NCI-H1048 (cell line): ENCODE results near the gene KAT6B.

Experiments used
- DNase-seq: peaks from one replicate; lab custom pipeline; 2025; lab: John Stamatoyannopoulos, UW

The KAT6B gene

DNA sequence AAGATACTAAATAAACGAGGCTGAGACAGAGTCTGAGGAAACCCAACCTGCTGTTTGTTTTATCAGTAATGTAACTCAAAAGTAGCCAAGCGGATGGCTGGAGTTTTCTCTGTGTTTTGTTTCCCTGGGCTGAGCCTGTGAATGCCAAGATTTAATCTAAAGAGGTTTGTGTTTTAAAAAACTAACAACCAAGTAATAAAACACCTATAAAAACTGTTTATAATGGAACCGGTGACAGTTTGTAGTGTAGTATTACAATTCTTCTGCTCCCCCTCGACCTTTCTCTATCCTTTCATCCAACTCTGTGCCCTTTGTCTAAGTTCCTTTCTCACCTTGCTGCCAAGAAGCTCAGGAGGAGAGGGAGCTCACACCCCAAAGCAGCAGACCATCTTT lies 2.6 kb upstream of the KAT6B start:
- DNase-seq, result no peak

DNA sequence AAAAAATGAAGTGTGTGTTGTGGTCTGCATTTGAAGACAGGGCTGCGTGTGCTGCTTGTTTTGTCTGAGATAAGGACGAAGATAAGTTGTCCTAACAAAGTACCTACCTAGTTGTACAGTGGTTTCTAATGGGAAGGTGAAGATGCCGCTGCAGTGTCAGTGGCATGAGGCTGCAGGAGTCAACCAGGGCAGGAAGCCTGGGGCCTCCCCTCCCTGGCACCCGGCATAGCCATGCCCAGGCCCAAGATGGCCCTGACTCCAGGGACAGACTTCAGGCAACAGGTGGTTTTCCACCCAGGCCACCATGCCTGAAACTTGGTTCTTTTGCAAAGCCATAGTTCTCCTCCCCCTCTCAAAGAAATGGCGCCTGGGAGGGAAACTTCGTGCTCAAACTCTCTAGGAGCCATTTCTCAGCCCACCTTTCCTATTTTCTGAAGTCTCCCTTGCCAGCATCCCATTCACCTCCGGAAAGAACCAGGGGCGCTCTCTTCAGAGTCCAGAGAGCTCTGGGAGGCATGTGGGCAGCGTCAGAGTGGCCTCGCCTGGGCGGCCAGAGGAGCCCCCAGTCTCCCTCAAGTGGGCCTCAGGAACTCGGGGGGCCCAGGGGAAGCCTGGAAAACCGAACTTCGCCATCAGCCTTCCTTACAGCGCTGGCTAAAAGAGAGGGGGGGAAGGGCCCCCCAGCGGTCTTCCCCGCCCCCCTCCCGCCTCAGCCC lies 2.1 kb upstream of the KAT6B start:
- no peak for DNase-seq

DNA sequence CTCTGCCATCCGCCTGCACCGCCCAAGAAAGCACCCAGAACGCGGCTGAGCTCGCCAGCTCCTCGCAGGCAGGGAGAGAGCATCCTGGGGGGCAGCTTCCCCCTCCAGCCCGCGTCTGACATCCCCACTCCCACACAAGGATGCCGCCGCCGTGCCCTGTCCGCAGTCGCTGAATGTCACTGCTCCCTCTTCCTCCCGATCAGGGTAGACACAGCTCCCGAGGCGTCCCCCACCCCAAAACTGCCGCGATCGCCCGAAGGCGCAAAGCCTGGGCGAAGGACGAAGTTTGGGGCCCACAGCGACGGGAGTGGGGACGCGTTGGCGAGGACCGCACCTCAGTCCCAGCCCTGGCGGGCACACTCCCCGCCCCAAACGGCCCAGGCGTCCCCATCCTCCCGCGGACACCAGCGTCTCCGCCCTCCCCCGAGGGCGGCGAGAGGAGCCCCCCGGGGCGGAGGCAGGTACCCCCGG lies 1.5 kb upstream of the KAT6B start:
- no peak for DNase-seq

DNA sequence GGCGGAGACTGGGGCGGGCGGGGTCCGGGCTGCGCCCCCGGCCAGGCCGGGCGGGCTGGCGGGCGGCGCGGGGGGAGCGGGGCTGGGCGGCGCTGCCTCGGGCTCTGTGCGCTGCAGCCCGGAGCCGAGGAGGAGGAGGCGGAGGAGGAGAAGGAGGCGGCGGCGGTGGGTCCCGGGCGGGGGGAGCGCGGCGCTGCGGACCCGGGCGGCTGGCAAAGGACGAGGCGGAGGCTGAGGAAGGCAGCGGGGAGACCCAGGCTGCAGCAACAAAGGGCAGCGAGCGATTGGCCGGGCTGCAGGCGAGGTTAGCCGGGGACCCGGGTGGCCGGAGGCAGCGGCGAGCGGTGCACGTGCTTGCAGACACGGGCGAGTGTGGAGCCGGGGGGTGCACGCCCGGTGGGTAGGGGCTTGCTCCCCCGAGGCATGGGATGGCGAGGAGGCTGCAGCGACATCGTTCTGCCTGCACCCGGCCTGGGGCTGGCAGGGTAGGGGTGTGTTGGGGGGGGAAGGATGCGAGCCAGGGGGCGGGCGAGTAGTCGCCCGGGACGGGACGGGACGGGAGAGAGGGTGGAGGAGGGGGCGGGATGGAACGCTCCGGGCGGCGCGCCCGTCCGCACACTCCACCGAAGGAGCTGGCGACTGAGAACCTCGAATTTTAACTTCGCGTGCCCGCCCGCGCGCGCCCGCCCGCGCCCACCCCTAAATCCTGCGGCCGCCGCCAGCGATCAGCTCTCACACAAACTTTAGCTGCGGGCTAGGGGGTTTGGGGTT lies 844 bp upstream of the KAT6B start:
- no peak for DNase-seq

DNA sequence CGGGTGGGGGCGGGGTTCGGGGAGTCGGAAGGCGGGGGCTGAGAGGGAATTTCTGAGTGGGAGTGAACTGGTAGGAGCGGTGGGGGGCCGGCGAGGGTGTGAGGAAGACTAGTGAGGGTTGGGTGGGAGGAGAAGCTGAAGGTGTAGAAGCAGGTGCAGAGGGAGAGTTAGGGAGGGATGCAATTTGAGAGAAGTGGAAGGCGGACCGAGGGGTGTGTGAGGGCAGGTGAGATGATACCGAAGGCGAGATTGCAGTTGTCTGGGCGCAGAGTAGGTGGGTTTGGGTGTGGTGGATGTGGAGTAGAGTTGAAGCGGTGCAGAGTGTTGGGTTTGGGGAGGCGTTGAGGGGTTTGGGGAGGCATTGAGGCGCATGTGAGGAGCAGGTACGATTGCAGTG lies 643 bp downstream of the KAT6B start:
- DNase-seq, result no peak

DNA sequence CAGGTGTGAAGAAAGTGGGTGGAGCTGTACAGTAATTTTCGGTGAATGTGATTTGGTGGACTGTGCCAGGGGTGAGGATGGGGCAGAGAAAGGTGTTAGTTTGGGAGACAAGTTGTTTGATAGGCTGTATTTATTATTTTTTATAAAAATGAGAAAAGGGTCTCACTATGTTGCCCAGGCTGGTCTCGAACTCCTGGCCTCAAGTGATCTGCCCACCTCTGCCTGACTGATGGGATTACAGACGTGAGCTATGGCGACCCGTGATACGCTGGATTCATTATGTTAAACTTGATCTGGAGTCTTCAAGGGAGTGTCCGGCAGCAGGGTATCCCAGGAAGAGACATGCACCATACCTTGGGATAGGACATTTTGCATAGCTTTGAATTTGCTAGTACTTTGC lies 1.3 kb downstream of the KAT6B start:
- no peak for DNase-seq

DNA sequence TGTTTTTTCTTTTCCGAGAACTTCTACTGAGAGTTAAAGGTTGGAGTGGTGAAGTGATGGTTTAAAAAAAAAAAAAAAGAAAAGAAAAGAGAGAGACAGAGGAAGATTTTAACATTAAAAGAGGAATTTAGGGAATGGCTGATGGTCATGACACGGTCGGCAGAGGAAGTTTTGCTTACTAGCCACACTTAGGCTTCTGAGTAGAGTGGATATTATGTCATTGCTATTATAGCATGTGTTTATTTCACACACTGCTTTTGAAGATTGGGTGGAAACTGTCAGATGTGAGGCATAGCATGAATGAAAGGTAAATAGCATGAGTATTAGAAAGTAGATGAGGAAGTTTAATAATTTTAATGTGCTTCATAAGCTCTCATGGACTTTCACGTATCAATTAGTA lies 2.5 kb downstream of the KAT6B start:
- no peak for DNase-seq

DNA sequence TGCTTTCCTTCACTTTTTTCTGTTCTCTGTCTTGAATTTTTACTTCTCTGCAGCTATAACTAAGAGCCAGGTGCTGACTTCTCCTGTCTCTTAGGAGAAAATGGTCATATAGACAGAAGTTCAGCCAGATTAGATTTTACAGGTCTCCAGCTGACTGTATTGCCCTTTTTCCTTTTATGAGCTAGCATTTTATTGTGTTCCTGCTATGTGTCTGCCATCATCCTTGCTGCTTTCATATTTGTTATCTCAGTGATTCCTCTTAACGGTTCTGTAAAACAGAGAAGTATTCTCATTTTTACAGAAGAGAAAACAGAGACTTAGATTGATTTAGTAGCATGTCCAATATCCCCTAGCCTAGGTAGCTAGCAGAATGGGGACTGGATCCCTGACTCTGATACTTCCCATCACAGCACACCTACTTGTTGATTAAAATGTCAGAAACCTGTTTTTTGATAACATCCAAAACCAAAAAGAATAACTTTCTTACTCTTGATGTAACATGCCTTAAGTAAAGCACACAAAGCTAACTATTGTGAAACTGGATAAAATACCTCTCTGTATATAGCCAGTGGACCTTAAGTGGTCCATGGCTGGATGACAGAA lies 5.2 kb downstream of the KAT6B start:
- DNase-seq, result no peak

DNA sequence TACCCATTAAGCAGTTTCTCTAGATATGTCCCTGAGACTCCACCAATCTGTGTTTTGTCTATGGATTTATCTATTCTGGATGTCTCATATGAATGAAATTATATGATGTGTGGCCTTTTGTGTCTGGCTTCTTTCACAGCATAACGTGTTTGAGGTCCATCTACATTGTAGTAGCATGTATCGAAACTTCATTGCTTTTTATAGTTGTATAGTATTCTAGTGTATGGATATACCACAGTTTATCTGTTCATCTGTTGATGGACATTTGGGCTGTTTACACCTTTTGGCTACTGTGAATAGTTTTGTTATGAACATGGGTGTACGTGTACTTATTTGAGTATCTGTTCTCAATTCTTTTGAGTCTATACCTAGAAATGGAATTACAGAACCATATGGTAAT lies 9.6 kb downstream of the KAT6B start:
- DNase-seq, result no peak

DNA sequence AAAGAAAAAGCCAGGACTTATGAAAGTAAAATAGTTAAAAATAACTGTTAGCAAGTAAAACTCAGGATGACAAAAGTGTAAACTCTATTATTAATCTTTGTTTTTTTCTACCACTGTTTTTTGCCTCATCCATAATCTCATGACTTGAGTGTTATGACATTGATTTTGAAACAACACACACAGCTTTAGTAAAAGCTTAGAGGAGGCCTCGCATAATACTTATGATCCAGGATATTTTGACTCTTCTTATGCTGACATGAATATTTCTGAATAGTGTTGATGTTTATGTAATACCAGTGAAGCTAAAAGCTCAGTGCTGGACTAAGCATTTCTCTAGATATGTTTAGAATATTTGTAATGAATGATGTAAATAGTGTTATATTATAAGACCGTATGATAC lies 10.5 kb downstream of the KAT6B start:
- DNase-seq, result no peak

DNA sequence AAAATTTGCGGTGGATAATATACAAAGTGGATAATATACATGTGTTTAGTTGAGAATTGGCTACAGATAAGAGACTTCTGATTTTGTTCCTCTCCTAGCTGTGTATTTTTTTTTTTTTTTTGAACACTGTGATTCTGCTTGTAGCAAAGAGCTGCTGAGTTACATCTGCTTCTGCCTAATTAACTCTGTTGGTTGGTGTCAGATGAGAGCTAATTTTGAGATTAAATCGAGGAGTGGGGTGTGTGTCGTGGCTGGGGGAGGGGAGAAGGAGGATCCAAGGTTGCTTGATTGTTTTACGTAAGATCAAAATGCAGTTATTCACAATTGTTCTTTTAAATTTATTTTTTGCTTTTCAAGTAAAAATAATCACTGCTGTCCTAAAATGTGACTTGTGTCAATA lies 11.3 kb downstream of the KAT6B start:
- DNase-seq, result no peak

DNA sequence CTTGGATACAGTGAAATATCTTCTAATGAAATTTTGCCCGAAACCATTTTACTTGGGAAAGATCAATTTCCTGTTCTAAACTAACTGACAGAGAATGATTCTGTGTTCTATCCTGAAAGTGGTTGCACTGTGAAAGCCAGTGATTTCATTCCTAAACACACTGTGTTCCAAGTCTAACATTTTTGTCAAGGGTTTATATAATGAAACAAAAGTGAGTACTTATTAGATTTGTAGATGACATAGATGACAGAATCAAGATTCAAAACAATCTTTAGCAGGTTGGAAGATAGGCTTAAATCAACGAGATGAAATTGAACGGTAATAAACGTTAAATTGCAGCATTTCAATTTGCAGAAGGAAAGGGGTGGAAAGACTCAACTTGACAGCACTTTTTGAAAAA lies 13.3 kb downstream of the KAT6B start:
- DNase-seq, result no peak

DNA sequence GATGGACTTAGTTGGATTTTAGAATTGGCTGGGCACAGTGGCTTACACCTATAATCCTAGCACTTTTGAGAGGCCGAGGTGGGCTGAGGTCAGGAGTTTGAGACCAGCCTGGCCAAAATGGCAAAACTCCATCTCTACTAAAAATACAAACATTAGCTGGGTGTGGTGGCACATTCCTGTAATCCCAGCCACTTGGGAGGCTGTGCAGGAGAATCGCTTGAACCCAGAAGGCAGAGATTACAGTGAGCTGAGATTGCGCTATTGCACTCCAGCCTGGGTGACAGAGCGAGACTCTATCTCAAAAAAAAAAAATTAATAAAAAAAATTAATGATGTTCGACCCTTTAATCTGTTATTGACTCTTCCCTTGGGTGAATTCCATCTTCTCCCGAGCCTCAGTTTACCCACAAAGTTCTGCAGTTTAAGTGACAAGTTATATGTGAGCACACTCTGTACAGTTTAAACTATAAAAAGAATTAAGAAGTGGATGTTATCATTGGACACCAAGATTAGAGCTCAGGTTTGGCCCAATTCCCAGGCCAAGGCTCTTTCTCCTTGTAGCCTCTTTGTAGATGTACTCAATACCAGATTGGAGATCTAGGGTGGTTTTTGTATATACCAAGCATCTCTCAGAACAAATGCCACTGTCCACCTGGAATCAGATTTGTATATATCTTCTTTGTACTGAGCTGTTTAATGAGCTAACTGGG lies 15.0 kb downstream of the KAT6B start:
- no peak for DNase-seq

DNA sequence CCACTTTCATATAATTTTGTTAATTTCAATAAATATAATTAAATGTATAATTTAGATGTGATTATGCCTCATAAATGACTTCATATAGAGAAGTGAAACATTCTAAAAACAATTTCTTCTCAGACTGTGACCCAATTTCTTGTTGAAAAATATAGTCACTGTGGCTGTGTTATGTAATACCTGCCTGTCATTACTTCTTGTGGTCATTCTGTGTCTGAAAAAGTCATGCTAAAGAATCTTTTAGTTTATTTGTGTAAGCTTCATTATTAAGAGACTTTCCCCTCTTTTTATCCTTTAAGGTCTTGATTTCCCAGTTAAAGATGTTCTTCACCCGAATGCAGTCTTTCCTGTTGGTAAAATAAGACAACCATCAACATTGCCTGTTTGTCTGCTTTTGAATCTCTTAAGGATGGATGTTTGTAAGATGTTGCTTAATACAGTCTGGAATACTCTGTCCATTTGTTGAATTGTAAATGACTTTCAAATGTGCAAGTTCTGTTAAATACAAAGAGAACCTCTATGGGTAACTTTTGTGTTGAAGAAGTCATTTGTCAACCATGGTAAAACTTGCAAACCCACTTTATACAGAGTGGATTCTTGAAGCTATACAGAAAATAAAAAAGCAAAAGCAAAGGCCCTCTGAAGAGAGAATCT lies 16.0 kb downstream of the KAT6B start:
- no peak for DNase-seq

DNA sequence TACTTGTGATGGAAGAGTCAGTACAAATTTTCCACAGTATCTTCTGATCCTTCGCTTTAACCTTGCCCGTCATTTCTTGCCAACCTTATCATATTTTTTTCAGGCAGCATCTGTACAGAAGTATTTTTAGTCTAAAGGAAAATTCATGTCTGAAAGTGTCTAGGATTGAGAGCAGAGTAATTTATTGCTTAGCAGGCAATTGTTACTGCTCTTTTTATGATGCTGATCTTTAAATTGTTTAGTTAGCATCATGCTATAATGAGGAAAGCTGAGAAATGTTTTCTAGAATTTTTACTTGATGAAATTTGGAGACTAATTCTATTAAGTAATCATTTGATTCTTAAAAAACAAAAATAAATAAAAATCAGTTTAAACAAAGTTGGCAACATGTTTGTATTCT lies 20.6 kb downstream of the KAT6B start:
- no peak for DNase-seq

DNA sequence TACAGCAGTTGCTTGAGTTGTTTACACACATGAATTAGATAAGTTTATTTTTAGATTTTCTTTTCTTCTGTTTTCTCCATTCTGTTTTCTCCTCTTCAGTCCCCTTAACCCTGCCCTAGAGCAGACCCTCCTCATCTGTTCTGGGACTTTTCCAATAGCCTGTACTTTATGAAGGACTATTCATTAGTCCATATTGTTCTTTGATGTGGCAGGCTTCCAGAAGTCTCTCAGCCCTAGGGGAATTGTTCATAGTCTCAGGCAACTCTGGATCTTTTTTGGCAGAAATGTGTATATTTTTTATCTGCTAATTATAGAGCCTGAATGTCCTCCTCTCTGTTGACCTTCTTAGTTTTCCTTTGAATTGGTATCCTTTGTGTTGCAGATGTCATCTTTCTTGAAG lies 25.4 kb downstream of the KAT6B start:
- no peak for DNase-seq

DNA sequence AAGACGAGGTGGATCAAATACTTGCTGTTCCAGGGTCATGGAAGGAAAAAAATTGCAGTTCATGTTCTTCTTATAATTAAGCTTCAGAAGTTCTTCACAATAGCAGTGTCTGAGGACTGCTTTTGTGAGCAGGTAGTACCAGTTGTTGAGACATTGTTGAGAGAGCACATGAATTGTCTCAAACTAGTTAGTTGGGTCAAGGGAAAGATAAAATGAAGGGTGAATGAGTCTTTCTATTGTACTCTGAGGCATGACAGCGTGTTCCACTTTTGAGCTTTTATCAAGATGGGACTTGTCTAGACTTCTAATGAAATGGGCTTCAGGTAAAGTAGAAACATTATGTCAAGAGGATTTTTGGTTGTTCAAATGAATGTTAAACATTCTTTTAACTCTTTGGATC lies 26.0 kb downstream of the KAT6B start:
- no peak for DNase-seq

DNA sequence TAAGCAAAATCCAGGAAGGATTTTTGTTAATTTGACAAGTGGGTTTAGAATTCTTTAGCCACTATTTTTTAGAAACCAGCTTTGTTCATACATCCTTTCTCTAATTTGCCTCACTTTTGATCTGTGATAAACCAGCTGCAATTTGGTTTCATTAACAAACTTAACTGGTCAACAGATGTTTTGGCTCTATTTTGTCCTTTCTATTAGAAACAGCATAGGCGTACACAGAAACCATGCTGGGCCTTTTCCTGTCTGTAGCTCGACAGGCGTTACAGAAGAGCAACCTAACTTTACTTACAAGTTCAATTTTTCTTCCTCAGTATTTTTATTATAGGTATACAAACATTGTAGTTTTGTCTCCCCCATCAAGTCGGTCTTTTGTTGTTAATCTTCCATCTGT lies 28.2 kb downstream of the KAT6B start:
- no peak for DNase-seq

DNA sequence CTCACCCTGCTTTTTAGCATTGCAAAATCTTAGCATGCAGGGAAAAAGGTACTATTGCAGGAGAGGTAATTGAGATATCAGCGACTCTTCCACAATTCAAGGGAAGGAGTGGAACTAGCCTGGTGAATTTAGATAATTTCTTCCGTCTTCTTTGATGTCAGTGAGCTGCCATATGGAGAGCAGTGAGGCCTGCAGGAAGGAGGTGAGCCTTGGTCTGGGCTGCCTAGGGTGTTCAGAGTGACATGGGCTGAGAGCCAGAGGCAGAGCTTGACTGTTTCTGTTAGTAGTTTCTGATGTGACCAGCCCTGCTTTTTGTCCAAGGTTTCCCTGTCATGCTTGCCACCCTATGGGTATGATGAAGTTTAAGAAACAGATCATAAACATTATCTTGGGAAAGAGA lies 28.6 kb downstream of the KAT6B start:
- DNase-seq, result no peak

DNA sequence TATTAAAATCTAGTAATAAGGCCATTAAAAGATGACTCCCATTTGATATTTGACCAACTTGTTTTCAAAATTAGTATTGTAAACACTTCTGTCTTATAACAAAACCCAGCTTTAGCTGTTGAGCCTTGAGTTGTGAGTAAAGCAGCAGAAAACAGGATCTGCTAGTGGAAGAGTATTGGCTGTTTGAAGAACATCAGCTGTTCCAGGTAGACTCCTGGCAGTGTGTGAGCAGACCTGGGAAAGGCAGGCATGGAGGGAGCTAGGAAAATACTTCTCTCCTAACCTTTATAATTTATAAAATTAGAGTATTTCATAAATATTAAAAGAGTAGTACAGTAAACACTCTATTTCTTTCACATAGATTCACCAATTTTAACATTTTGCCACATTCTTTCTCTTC lies 29.0 kb downstream of the KAT6B start:
- DNase-seq, result no peak

DNA sequence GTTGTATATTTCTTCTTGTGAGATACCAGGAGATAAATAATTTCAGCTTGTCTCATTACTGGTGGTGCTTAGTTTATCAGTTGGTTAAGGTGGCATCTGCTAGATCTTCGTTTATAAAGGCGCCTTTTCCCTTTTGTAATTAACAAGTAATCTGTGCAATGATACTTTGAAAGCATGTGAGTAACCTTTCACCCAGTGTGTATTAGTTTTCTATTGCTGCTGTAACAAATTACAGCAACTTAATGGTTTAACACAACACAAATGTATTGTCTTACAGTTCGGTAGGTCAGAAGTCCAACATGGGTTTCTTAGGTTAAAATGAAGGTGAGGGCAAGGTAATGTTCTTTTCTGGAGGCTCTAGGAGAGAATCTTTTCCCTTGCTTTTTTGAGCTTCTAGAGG lies 30.5 kb downstream of the KAT6B start:
- no peak for DNase-seq

DNA sequence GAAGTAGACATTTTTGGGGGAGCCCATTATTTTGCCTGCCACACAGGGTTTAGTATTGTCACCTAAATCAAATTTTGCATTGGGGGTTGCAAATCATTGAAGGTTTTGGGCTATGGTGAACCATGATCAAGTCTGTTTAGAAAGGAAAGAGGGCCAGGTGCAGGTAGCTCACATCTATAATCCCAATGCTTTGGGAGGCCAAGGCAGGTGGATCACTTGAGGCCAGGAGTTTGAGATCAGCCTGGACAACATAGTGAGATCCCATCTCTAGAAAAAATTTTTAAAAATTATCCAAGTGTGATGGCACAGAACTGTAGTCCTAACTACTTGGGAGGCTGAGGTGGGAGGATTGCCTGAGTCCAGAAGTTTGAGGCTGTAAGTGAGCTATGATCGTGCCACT lies 31.2 kb downstream of the KAT6B start:
- DNase-seq, result no peak
